Gastrocnemius medialis (tissue), 4 donors: ENCODE measurements around the gene ARL2BP.

ENCODE experiments used
- CTCF ChIP-seq, 5 experiments: fragments of 450-650 bp in 3 of 5; fragments of 200-600 bp in 2 of 5; sonication (generic) in 2 of 5; IDR thresholded peaks in 4 of 5; conservative IDR thresholded peaks in 1 of 5; 1 replicate in 4 of 5; 2 replicates in 1 of 5; pipeline ENCODE4 v1.5.1; 2016 to 2019; ENCODE audit warnings: antibody characterized with exemption in 5 of 5, mild to moderate bottlenecking in 3 of 5, moderate library complexity in 3 of 5
- POLR2A ChIP-seq, 2 donors: fragments of 450-650 bp; IDR thresholded peaks; one replicate each; pipeline ENCODE4 v1.6.1; 2017; ENCODE audit warnings: antibody characterized with exemption in 2 of 2, mild to moderate bottlenecking in 2 of 2, moderate library complexity in 2 of 2

GRCh38 chr16:57252148-57252721, 7.2 kb downstream of the ARL2BP start:
- TF ChIP-seq CTCF (IDR thresholded peaks at IDR 0.05 in 4 of 5, conservative IDR thresholded peaks at IDR 0.05 in 1 of 5): no peak
- no peak for TF ChIP-seq POLR2A (IDR thresholded peaks at IDR 0.05)
